Endothelial cell (in vitro differentiated cells): ENCODE data around the gene MPST. TPM values are rescaled to one million over a fixed set of nuclear protein-coding genes. Genes with fewer than 3 reads are reported as not detected.

Experiments used
- DNase-seq: peaks from one replicate; pipeline ENCODE4 v3.0.0; 2021; ENCODE audit warnings: low spot score
- H3K27ac Mint-ChIP-seq: one replicate; pipeline ENCODE4 v1.8.0; 2021; ENCODE audit warnings: mixed read lengths, inconsistent platforms; ENCODE audit not compliant: unreplicated experiment
- H3K27me3 Mint-ChIP-seq: one replicate; pipeline ENCODE4 v1.8.0; 2021; ENCODE audit warnings: mild to moderate bottlenecking, moderate library complexity, mixed read lengths, inconsistent platforms; ENCODE audit not compliant: unreplicated experiment
- H3K36me3 Mint-ChIP-seq: one replicate; pipeline ENCODE4 v1.8.0; 2021; ENCODE audit warnings: mild to moderate bottlenecking, low read depth, mixed read lengths, inconsistent platforms; ENCODE audit not compliant: unreplicated experiment
- H3K4me1 Mint-ChIP-seq: one replicate; pipeline ENCODE4 v1.8.0; 2021; ENCODE audit warnings: mild to moderate bottlenecking, mixed read lengths, inconsistent platforms; ENCODE audit not compliant: unreplicated experiment
- H3K4me3 Mint-ChIP-seq: one replicate; pipeline ENCODE4 v1.8.0; 2021; ENCODE audit warnings: mild to moderate bottlenecking, mixed read lengths, inconsistent platforms; ENCODE audit not compliant: unreplicated experiment
- H3K9me3 Mint-ChIP-seq: one replicate; pipeline ENCODE4 v1.8.0; 2021; ENCODE audit warnings: mixed read lengths, inconsistent platforms; ENCODE audit not compliant: unreplicated experiment
- CTCF ChIP-seq: fragments of 200-600 bp; sonication (generic); IDR thresholded peaks from one replicate; pipeline ENCODE4 v1.5.0; 2021; ENCODE audit warnings: antibody characterized with exemption; ENCODE audit not compliant: unreplicated experiment
- total RNA-seq: library from RNA; stranded (reverse); fragmentation: NEBNext Ultra II Directional; extraction: Animal tissue kit (Norgen Biotek cat#: 25700); gene quantifications from one replicate; pipeline ENCODE4 v1.2.1, GENCODE V29; 2021; ENCODE audit not compliant: unreplicated experiment

Gene MPST
- total RNA-seq, 1 donor from 2014 or later: 78.7 TPM

- Mint-ChIP-seq H3K9me3 (no peaks in the 10 kb centered on the region), H3K27ac (no peak overlapping the region)
Measured at GRCh38 chr22:37064553-37064952, 45.0 kb downstream of the MPST start.

GRCh38 chr22:37065180-37065579 is 45.6 kb downstream of the MPST start:
- H3K4me3 Mint-ChIP-seq: no peak overlapping the region
- no peaks in the 10 kb centered on the region for H3K9me3 Mint-ChIP-seq
- H3K27ac Mint-ChIP-seq: no peak overlapping the region
- peaks cover 27% of the 10 kb centered on the region for H3K27me3 Mint-ChIP-seq
- no peak for DNase-seq
- TF ChIP-seq CTCF: no peak
- H3K36me3 Mint-ChIP-seq: no peaks in the 10 kb centered on the region
- H3K4me1 Mint-ChIP-seq: no peaks in the 10 kb centered on the region

More at GRCh38 chr22:37064553-37064952, 45.0 kb downstream of the MPST start:
- no peak for TF ChIP-seq CTCF
- no peaks in the 10 kb centered on the region for H3K36me3 Mint-ChIP-seq
- H3K4me3 Mint-ChIP-seq: peak overlapping the region; percentile 65
- no peak for DNase-seq
- H3K27me3 Mint-ChIP-seq: peaks cover 22% of the 10 kb centered on the region
- no peaks in the 10 kb centered on the region for H3K4me1 Mint-ChIP-seq

- Mint-ChIP-seq H3K4me3 (no peak overlapping the region), H3K27me3 (peaks cover 28% of the 10 kb centered on the region), H3K9me3 (no peaks in the 10 kb centered on the region), H3K27ac (no peak overlapping the region), H3K4me1 (no peaks in the 10 kb centered on the region), H3K36me3 (no peaks in the 10 kb centered on the region)
- DNase-seq: no peak
- TF ChIP-seq CTCF: no peak
Measured at GRCh38 chr22:37065961-37066360, 46.4 kb downstream of the MPST start.

GRCh38 chr22:37067428-37067827 is 47.9 kb downstream of the MPST start:
- DNase-seq: no peak
- Mint-ChIP-seq H3K4me3 (no peak overlapping the region), H3K27me3 (peaks cover 28% of the 10 kb centered on the region), H3K27ac (no peak overlapping the region), H3K4me1 (no peaks in the 10 kb centered on the region), H3K36me3 (no peaks in the 10 kb centered on the region), H3K9me3 (no peaks in the 10 kb centered on the region)
- no peak for TF ChIP-seq CTCF

GRCh38 chr22:37068859-37069258 is 49.3 kb downstream of the MPST start:
- Mint-ChIP-seq H3K4me3 (no peak overlapping the region), H3K27me3 (peaks cover 25% of the 10 kb centered on the region), H3K4me1 (no peaks in the 10 kb centered on the region), H3K27ac (no peak overlapping the region), H3K9me3 (no peaks in the 10 kb centered on the region), H3K36me3 (no peaks in the 10 kb centered on the region)
- no peak for TF ChIP-seq CTCF
- peak; percentile 33 for DNase-seq
